ENCODE results near the gene STAU1. TPM values are rescaled to one million over a fixed set of nuclear protein-coding genes. Genes with fewer than 3 reads are reported as not detected.
"Not testable (repeated sequence)": the region's sequence is repeated elsewhere in the genome, so short reads cannot be mapped to it uniquely, and the experiment has no call there.

STAU1 gene
- total RNA-seq, 2 experiments from 2014 or later, result 72.6 TPM

DNA sequence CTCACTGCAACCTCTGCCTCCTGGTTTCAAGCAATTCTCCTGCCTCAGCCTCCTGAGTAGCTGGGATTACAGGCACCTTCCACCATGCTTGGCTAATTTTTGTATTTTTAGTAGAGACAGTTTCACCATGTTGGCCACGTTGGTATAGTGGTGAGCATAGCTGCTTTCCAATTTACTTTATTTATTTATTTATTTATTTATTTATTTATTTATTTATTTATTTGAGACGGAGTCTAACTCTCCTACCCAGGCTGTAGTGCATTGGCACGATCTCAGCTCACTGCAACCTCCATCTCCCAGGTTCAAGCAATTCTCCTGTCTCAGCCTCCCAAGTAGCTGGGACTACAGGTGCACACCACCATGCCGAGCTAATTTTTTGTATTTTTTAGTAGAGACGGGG lies 87.8 kb downstream of the STAU1 start:
- H3K9me3 Mint-ChIP-seq, H3K4me3 Mint-ChIP-seq, DNase-seq, H3K27ac Mint-ChIP-seq, H3K27me3 Mint-ChIP-seq: not testable (repeated sequence)
- Mint-ChIP-seq H3K4me1 (peaks cover 11% of the 10 kb centered on the region), H3K36me3 (peaks cover 56% of the 10 kb centered on the region)

DNA sequence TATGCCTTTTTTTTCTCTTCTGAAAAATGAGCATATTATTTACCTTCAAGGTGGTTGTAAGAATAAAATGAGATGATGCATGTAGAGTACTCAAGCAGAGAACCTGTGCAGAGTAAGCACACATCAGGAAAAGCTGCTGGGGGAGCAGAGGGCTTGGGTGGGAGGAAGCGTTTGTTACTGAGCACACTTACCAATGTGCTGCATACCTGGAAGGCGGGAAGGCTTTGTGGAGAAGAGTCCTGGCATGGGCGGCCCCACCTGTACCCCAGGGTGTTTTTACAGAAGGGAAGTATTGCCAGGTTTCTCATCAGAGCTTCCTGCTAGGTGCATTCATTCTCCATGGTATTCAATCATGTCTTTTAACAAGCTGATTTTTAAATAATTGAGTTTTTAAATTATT lies 89.1 kb downstream of the STAU1 start:
- no peak for DNase-seq
- Mint-ChIP-seq H3K4me1 (peaks cover 11% of the 10 kb centered on the region), H3K27me3 (no peaks in the 10 kb centered on the region), H3K4me3 (no peak overlapping the region), H3K27ac (no peak overlapping the region), H3K9me3 (no peaks in the 10 kb centered on the region), H3K36me3 (peaks cover 63% of the 10 kb centered on the region)

DNA sequence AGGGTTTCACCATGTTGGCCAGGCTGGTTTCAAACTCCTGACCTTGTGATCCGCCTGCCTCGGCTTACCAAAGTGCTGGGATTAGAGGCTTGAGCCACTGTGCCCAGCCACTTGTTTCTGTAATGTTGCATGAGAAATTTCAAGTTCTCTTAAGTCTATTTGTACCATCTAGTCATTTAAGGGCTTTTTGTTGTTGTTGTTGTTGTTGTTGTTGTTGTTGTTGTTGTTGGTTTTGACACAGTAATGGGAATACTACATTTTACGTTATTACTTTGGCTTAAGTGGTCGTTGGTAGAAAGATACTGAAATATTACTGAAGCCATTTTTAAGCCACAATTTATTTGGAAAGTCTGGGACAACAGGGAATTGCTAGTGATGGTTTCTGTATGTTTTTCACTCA lies 90.0 kb downstream of the STAU1 start:
- H3K4me1 Mint-ChIP-seq, result peaks cover 11% of the 10 kb centered on the region
- H3K36me3 Mint-ChIP-seq, result peaks cover 56% of the 10 kb centered on the region
- no peak for DNase-seq

DNA sequence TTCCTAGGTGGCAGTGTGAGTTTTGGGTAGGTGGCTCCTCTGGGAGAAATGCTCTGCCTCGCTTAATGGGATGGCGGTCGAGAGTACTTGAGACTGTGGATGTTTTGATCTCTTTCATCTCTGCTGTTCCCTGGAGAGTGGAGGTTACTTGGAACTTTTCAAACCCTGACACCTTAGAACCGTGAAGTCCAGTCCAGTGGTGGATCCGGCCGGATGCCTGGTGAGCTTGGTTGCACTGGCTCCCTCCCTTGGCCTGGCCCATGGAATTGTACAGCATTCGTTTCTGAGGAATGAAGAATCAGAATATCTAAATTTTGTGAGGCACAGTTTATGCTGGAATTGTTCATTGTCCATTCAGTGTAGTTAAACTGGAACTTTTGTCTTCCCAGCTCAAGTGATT lies 91.0 kb downstream of the STAU1 start:
- peaks cover 48% of the 10 kb centered on the region for H3K36me3 Mint-ChIP-seq
- no peak overlapping the region for H3K4me3 Mint-ChIP-seq
- no peaks in the 10 kb centered on the region for H3K9me3 Mint-ChIP-seq
- no peaks in the 10 kb centered on the region for H3K27me3 Mint-ChIP-seq
- H3K27ac Mint-ChIP-seq, result peak overlapping the region; percentile 29
- peaks cover 11% of the 10 kb centered on the region for H3K4me1 Mint-ChIP-seq
- no peak for DNase-seq

More for the DNA sequence above, 90.0 kb downstream of the STAU1 start:
- H3K27me3 Mint-ChIP-seq, result no peaks in the 10 kb centered on the region
- no peak overlapping the region for H3K27ac Mint-ChIP-seq
- H3K9me3 Mint-ChIP-seq, result no peaks in the 10 kb centered on the region
- H3K4me3 Mint-ChIP-seq, result no peak overlapping the region

DNA sequence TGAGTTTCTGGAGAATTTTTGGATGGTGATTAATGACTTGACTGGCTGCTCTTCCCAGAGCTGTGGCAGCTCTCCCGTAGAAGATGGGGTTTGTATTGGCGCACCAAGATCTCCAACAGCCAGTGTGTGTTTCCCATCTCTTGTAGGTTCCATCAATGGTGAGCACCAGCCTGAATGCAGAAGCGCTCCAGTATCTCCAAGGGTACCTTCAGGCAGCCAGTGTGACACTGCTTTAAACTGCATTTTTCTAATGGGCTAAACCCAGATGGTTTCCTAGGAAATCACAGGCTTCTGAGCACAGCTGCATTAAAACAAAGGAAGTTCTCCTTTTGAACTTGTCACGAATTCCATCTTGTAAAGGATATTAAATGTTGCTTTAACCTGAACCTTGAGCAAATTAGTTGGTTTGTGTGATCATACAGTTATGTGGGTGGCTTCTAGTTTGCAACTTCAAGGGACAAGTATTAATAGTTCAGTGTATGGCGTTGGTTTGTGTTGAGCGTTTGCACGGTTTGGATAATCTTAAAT lies 91.9 kb downstream of the STAU1 start:
- H3K27me3 Mint-ChIP-seq, result no peaks in the 10 kb centered on the region
- no peaks in the 10 kb centered on the region for H3K9me3 Mint-ChIP-seq
- H3K4me1 Mint-ChIP-seq, result peaks cover 7% of the 10 kb centered on the region
- no peak overlapping the region for H3K4me3 Mint-ChIP-seq
- peaks cover 40% of the 10 kb centered on the region for H3K36me3 Mint-ChIP-seq
- H3K27ac Mint-ChIP-seq, result no peak overlapping the region
- DNase-seq, result no peak

DNA sequence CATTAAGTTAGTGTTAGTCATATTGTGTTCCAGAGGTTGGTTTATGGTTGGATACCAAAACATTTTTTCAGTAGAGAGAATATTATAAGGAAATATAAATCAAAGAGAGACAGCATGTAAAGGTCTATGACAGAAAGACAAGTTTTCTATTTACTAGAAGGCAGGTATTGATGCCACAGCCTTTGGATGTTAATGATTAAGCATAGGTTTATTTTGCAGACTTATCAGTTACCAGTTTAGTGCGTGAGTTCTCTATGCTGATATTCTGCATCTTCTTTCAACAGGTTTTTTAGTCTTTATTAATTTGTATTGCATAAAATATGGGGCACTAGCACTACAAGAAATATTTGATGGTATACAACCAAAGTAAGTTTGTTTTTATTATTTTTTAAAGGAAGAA lies 96.4 kb downstream of the STAU1 start:
- Mint-ChIP-seq H3K27me3 (no peaks in the 10 kb centered on the region), H3K36me3 (peaks cover 18% of the 10 kb centered on the region)
- no peak for DNase-seq

DNA sequence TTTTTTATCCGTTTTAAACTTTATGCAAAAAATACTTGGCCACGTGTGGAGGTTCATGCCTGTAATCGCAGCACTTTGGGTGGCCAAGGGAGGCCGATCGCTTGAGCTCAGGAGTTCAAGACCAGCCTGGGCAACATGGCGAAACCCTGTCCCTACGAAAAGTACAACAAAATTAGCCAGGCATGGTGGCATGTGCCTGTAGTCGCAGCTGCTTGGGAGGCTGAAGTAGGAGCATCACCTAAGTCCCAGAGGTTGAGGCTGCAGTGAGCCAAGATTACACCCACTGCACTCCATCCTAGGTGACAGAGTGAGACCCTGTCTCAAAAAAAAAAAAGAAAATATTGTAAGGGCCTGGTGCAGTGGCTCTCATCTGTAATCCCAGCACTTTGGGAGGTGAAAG lies 97.0 kb downstream of the STAU1 start:
- H3K27ac Mint-ChIP-seq, result no peak overlapping the region
- H3K9me3 Mint-ChIP-seq, result no peaks in the 10 kb centered on the region
- H3K27me3 Mint-ChIP-seq, result no peaks in the 10 kb centered on the region
- H3K36me3 Mint-ChIP-seq, result peaks cover 20% of the 10 kb centered on the region
- H3K4me1 Mint-ChIP-seq, result no peaks in the 10 kb centered on the region
- no peak for DNase-seq
- no peak overlapping the region for H3K4me3 Mint-ChIP-seq

More for the DNA sequence above, 96.4 kb downstream of the STAU1 start:
- no peak overlapping the region for H3K4me3 Mint-ChIP-seq
- no peaks in the 10 kb centered on the region for H3K9me3 Mint-ChIP-seq
- no peaks in the 10 kb centered on the region for H3K4me1 Mint-ChIP-seq
- H3K27ac Mint-ChIP-seq, result no peak overlapping the region

DNA sequence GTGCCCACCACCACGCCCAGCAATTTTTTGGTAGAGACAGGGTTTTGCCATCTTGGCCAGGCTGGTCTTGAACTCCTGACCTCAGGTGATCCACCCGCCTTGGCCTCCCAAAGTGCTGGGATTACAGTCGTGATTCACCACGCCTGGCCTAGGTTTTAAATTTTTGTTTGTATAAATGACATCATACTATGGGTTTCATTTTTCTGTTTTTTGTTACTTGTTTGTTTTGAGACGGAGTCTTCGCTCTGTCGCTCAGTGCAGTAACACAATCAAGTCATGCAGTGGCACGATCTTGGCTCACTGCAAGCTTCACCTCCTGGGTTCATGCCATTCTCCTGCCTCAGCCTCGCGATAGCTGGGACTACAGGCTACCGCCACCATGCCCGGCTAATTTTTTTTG lies 105.8 kb downstream of the STAU1 start:
- H3K36me3 Mint-ChIP-seq, result peaks cover 33% of the 10 kb centered on the region
- H3K4me3 Mint-ChIP-seq, H3K27ac Mint-ChIP-seq, DNase-seq, H3K9me3 Mint-ChIP-seq, H3K4me1 Mint-ChIP-seq, H3K27me3 Mint-ChIP-seq: not testable (repeated sequence)

DNA sequence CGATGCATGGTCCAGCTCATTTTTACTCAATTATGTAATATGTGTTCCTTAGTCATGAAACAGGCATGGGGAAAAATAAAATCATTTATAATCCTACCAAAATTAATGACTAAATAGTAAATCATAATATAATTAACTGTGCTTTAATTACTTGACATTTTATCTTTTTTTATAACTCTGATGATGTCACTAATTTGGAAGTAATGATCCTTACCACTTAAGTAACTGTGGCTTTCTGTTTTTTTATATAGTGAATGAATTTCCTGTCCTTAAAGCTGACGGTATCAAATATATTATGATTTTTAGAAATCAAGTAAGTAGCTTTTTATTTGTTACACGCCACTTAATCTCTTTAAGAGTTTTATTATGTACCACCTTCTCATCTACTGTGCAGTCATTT lies 109.8 kb downstream of the STAU1 start:
- Mint-ChIP-seq H3K9me3 (no peaks in the 10 kb centered on the region), H3K36me3 (peaks cover 29% of the 10 kb centered on the region), H3K27me3 (no peaks in the 10 kb centered on the region), H3K4me3 (no peak overlapping the region), H3K4me1 (no peaks in the 10 kb centered on the region), H3K27ac (no peak overlapping the region)
- no peak for DNase-seq

DNA sequence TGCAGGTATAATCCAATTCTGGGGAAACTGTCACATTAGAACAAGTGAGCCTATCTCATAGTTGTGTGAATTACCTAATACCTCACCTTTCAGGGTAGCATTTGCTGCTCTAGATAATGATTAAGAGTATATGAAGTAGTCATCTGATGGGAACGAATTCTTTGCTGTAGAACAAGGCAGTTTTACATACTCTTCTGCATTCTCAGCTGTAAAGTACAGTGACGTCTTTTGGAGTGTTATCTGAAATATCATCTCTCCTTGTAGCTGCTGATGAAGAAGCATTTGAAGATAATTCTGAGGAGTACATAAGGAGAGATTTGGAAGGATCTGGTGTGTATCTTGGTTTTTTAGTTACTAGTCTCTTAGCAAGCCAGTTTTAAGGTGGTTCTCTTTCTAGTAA lies 113.6 kb downstream of the STAU1 start:
- Mint-ChIP-seq H3K4me3 (no peak overlapping the region), H3K9me3 (no peaks in the 10 kb centered on the region), H3K27ac (no peak overlapping the region)

More for the DNA sequence above, 113.6 kb downstream of the STAU1 start:
- Mint-ChIP-seq H3K36me3 (peaks cover 21% of the 10 kb centered on the region), H3K4me1 (no peaks in the 10 kb centered on the region), H3K27me3 (no peaks in the 10 kb centered on the region)
- DNase-seq, result no peak

Other genes with a start within 250 kb of the STAU1 start
- gene CSE1L, start 142.0 kb downstream of the STAU1 start, total RNA-seq, result 100 to 1,000 TPM; 162 to 170 TPM
- gene DDX27, start 31.1 kb upstream of the STAU1 start, total RNA-seq, result 10 to 100 TPM; 65.4 to 67.6 TPM
- 10 to 100 TPM; 45.8 to 48.0 TPM for gene ZNFX1, start 89.7 kb upstream of the STAU1 start, total RNA-seq